Fibroblast of skin of scalp (primary cell): ENCODE results near the gene ITPR2.

ENCODE experiments used
- DNase-seq: peaks from one replicate; pipeline ENCODE4 v3.0.0-alpha.2; 2013

ITPR2 gene

GRCh38 chr12:26379777-26380467 is 453.1 kb downstream of the ITPR2 start:
- no peak for DNase-seq

GRCh38 chr12:26378711-26379110 is 454.3 kb downstream of the ITPR2 start:
- no peak for DNase-seq

GRCh38 chr12:26374934-26375680 is 457.9 kb downstream of the ITPR2 start:
- DNase-seq = peak; percentile 35

GRCh38 chr12:26373606-26374495 is 459.1 kb downstream of the ITPR2 start:
- DNase-seq = no peak

- no peak for DNase-seq
These were observed 460.1 kb downstream of the ITPR2 start for GRCh38 chr12:26372866-26373265.

GRCh38 chr12:26370098-26370497 is 462.9 kb downstream of the ITPR2 start:
- DNase-seq = no peak

GRCh38 chr12:26369588-26369987 is 463.4 kb downstream of the ITPR2 start:
- DNase-seq = peak; percentile 75

GRCh38 chr12:26367991-26368730 is 464.8 kb downstream of the ITPR2 start:
- no peak for DNase-seq

GRCh38 chr12:26361964-26362363 is 471.0 kb downstream of the ITPR2 start:
- no peak for DNase-seq

- DNase-seq = no peak
These were observed 472.9 kb downstream of the ITPR2 start for GRCh38 chr12:26360062-26360461.

- no peak for DNase-seq
These were observed 473.4 kb downstream of the ITPR2 start for GRCh38 chr12:26359576-26359975.

- no peak for DNase-seq
These were observed 474.3 kb downstream of the ITPR2 start for GRCh38 chr12:26358651-26359050.

- no peak for DNase-seq
These were observed 485.7 kb downstream of the ITPR2 start for GRCh38 chr12:26347300-26347699.

- DNase-seq = peak; percentile 4
These were observed 486.3 kb downstream of the ITPR2 start for GRCh38 chr12:26346736-26347135.

GRCh38 chr12:26345471-26346003 is 487.5 kb downstream of the ITPR2 start:
- DNase-seq = peak; percentile 36

GRCh38 chr12:26341491-26341890 is 491.5 kb downstream of the ITPR2 start:
- no peak for DNase-seq

GRCh38 chr12:26340649-26341048 is 492.3 kb downstream of the ITPR2 start:
- no peak for DNase-seq

GRCh38 chr12:26339976-26340375 is 493.0 kb downstream of the ITPR2 start:
- no peak for DNase-seq

- DNase-seq = peak; percentile 54
These were observed 494.1 kb downstream of the ITPR2 start for GRCh38 chr12:26338586-26339572.

GRCh38 chr12:26335651-26336050 is 497.3 kb downstream of the ITPR2 start:
- DNase-seq = no peak

- no peak for DNase-seq
These were observed 498.3 kb downstream of the ITPR2 start for GRCh38 chr12:26334621-26335124.
